ENCODE measurements around the gene HDAC4. TPM values are rescaled to one million over a fixed set of nuclear protein-coding genes. Genes with fewer than 3 reads are reported as not detected.

Gene HDAC4
- total and polyA plus RNA-seq, 2 experiments from 2014 or later = 8.1 to 41.8 TPM

DNA sequence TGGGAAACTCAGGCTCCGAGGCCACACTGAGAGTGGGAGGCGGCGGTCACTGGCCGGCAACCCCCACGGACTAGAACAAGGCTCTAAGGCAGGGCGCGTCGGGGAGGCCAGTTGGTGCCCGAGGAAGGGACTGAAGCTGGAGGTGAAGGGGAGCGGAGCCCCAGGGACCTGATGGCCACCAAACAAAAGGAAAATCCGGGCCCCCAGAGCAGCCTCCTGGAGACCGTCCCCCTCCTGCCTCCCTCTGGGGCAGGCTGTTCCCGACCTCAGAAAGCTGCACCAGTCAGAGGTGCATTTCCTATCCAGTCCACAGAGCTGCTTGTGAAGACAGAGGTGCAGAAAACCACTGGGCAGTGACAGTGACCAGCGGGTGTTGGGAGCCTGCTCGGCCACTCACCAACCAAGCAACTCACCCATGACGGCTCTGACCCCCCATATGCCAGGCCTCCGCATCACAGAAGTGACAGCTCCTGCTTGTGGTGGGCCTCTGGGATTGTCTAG, 380.2 kb downstream of the HDAC4 start (continued):
- TF ChIP-seq ETS1 (IDR thresholded peaks at IDR 0.05) = no peak
- no peak for TF ChIP-seq POLR2AphosphoS5 (IDR thresholded peaks at IDR 0.05; ENCODE audit: low read depth)
- TF ChIP-seq STAT1 (IDR thresholded peaks at IDR 0.05; ENCODE audit: unreplicated experiment) = no peak

DNA sequence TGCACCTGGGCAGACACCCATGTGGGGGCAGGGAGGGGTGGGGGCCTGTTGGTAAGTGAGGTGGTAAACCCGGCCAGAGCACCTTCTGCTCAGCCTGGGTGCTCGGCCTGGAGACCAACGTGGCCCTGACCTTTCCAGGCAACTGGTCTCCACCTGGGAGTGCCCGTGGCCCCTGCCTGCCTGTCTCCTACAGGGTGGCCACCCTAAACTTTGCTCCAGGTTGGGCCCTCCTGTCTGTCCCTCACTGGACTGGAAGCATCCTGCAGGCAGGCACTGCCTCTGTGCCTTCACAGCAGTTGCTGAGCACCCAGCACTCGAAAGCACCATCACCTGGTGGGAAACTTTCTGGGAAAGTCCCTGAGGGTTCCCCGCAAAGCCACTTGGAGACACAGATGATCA, 381.6 kb downstream of the HDAC4 start:
- no peak for TF ChIP-seq EZH2 (IDR thresholded peaks at IDR 0.05; ENCODE audit: low read depth, unreplicated experiment)
- TF ChIP-seq ZNF331 (CRISPR knock-in tag; IDR thresholded peaks at IDR 0.05; ENCODE audit: low read depth) = no peak
- TF ChIP-seq POLR2AphosphoS5 (IDR thresholded peaks at IDR 0.05; ENCODE audit: low read depth) = no peak
- TF ChIP-seq, protein P1, sequence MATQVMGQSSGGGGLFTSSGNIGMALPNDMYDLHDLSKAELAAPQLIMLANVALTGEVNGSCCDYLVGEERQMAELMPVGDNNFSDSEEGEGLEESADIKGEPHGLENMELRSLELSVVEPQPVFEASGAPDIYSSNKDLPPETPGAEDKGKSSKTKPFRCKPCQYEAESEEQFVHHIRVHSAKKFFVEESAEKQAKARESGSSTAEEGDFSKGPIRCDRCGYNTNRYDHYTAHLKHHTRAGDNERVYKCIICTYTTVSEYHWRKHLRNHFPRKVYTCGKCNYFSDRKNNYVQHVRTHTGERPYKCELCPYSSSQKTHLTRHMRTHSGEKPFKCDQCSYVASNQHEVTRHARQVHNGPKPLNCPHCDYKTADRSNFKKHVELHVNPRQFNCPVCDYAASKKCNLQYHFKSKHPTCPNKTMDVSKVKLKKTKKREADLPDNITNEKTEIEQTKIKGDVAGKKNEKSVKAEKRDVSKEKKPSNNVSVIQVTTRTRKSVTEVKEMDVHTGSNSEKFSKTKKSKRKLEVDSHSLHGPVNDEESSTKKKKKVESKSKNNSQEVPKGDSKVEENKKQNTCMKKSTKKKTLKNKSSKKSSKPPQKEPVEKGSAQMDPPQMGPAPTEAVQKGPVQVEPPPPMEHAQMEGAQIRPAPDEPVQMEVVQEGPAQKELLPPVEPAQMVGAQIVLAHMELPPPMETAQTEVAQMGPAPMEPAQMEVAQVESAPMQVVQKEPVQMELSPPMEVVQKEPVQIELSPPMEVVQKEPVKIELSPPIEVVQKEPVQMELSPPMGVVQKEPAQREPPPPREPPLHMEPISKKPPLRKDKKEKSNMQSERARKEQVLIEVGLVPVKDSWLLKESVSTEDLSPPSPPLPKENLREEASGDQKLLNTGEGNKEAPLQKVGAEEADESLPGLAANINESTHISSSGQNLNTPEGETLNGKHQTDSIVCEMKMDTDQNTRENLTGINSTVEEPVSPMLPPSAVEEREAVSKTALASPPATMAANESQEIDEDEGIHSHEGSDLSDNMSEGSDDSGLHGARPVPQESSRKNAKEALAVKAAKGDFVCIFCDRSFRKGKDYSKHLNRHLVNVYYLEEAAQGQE (IDR thresholded peaks at IDR 0.05; ENCODE audit: unreplicated experiment) = no peak
- TF ChIP-seq, protein P2, sequence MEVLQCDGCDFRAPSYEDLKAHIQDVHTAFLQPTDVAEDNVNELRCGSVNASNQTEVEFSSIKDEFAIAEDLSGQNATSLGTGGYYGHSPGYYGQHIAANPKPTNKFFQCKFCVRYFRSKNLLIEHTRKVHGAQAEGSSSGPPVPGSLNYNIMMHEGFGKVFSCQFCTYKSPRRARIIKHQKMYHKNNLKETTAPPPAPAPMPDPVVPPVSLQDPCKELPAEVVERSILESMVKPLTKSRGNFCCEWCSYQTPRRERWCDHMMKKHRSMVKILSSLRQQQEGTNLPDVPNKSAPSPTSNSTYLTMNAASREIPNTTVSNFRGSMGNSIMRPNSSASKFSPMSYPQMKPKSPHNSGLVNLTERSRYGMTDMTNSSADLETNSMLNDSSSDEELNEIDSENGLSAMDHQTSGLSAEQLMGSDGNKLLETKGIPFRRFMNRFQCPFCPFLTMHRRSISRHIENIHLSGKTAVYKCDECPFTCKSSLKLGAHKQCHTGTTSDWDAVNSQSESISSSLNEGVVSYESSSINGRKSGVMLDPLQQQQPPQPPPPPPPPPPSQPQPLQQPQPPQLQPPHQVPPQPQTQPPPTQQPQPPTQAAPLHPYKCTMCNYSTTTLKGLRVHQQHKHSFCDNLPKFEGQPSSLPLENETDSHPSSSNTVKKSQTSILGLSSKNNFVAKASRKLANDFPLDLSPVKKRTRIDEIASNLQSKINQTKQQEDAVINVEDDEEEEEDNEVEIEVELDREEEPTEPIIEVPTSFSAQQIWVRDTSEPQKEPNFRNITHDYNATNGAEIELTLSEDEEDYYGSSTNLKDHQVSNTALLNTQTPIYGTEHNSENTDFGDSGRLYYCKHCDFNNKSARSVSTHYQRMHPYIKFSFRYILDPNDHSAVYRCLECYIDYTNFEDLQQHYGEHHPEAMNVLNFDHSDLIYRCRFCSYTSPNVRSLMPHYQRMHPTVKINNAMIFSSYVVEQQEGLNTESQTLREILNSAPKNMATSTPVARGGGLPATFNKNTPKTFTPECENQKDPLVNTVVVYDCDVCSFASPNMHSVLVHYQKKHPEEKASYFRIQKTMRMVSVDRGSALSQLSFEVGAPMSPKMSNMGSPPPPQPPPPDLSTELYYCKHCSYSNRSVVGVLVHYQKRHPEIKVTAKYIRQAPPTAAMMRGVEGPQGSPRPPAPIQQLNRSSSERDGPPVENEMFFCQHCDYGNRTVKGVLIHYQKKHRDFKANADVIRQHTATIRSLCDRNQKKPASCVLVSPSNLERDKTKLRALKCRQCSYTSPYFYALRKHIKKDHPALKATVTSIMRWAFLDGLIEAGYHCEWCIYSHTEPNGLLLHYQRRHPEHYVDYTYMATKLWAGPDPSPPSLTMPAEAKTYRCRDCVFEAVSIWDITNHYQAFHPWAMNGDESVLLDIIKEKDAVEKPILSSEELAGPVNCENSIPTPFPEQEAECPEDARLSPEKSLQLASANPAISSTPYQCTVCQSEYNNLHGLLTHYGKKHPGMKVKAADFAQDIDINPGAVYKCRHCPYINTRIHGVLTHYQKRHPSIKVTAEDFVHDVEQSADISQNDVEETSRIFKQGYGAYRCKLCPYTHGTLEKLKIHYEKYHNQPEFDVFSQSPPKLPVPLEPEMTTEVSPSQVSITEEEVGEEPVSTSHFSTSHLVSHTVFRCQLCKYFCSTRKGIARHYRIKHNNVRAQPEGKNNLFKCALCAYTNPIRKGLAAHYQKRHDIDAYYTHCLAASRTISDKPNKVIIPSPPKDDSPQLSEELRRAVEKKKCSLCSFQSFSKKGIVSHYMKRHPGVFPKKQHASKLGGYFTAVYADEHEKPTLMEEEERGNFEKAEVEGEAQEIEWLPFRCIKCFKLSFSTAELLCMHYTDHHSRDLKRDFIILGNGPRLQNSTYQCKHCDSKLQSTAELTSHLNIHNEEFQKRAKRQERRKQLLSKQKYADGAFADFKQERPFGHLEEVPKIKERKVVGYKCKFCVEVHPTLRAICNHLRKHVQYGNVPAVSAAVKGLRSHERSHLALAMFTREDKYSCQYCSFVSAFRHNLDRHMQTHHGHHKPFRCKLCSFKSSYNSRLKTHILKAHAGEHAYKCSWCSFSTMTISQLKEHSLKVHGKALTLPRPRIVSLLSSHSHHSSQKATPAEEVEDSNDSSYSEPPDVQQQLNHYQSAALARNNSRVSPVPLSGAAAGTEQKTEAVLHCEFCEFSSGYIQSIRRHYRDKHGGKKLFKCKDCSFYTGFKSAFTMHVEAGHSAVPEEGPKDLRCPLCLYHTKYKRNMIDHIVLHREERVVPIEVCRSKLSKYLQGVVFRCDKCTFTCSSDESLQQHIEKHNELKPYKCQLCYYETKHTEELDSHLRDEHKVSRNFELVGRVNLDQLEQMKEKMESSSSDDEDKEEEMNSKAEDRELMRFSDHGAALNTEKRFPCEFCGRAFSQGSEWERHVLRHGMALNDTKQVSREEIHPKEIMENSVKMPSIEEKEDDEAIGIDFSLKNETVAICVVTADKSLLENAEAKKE (CRISPR knock-in tag; IDR thresholded peaks at IDR 0.05) = no peak
- TF ChIP-seq CREB1 (CRISPR knock-in tag; IDR thresholded peaks at IDR 0.05; ENCODE audit: low read depth) = no peak
- no peak for TF ChIP-seq EZH2phosphoT487 (IDR thresholded peaks at IDR 0.05; ENCODE audit: unreplicated experiment)
- TF ChIP-seq, protein P3, sequence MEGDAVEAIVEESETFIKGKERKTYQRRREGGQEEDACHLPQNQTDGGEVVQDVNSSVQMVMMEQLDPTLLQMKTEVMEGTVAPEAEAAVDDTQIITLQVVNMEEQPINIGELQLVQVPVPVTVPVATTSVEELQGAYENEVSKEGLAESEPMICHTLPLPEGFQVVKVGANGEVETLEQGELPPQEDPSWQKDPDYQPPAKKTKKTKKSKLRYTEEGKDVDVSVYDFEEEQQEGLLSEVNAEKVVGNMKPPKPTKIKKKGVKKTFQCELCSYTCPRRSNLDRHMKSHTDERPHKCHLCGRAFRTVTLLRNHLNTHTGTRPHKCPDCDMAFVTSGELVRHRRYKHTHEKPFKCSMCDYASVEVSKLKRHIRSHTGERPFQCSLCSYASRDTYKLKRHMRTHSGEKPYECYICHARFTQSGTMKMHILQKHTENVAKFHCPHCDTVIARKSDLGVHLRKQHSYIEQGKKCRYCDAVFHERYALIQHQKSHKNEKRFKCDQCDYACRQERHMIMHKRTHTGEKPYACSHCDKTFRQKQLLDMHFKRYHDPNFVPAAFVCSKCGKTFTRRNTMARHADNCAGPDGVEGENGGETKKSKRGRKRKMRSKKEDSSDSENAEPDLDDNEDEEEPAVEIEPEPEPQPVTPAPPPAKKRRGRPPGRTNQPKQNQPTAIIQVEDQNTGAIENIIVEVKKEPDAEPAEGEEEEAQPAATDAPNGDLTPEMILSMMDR (conservative IDR thresholded peaks at IDR 0.05; ENCODE audit: low read depth in 2 of 2) = no peak
- no peak for TF ChIP-seq JUNB (IDR thresholded peaks at IDR 0.05; ENCODE audit: unreplicated experiment)
- no peak for TF ChIP-seq STAT1 (IDR thresholded peaks at IDR 0.05; ENCODE audit: unreplicated experiment)
- Histone ChIP-seq H3K36me3 (ENCODE audit: insufficient read depth) (no peaks in the 10 kb centered on the region), H3K4me2 (no peak overlapping the region), H3K27me3 (ENCODE audit: insufficient read depth) (no peaks in the 10 kb centered on the region), H3K27ac (ENCODE audit: low read depth) (no peak overlapping the region), H3K79me2 (replicated peaks; ENCODE audit: insufficient read depth) (no peaks in the 10 kb centered on the region), H3K4me3 (no peak overlapping the region), H4K20me1 (replicated peaks; ENCODE audit: insufficient read depth) (no peaks in the 10 kb centered on the region), H3K4me1 (ENCODE audit: insufficient read depth) (no peaks in the 10 kb centered on the region), H2AFZ (no peak overlapping the region), H3K9me2 (ENCODE audit: insufficient read depth) (no peaks in the 10 kb centered on the region), H3F3A (replicated peaks; ENCODE audit: low read depth) (no peaks in the 10 kb centered on the region)
- peaks cover 5% of the 10 kb centered on the region for H3K27me3 Mint-ChIP-seq (ENCODE audit: insufficient read depth, low read depth, poor library complexity)
- peaks cover 5% of the 10 kb centered on the region; the same call in 2 of the 3 replicates for H3K4me1 Mint-ChIP-seq
- no peak overlapping the region for H3K27ac Mint-ChIP-seq
- no peaks in the 10 kb centered on the region for H3K36me3 Mint-ChIP-seq (ENCODE audit: low read depth)
- no peak overlapping the region for H3K4me3 Mint-ChIP-seq
- ATAC-seq = no peak
- no peaks in the 10 kb centered on the region for H3K9me3 Mint-ChIP-seq
- no peak for DNase-seq (ENCODE audit: low spot score)

Measured in GM23338 (cell line).